OCI-LY3 (cell line): ENCODE results near the gene ENOSF1.

Experiments used
- H2AFZ ChIP-seq: fragments of 200-600, 300-600 bp; shearing (Covaris generic); 2 replicates; pipeline ENCODE4 v1.6.0; 2014; ENCODE audit warnings: antibody characterized with exemption, low read depth, low read length
- H3K27ac ChIP-seq: fragments of 200-600, 300-600 bp; sonication (generic); 2 replicates; pipeline ENCODE4 v1.5.1; 2014; ENCODE audit warnings: mild to moderate bottlenecking, low read length, moderate library complexity, mixed read lengths
- H3K27me3 ChIP-seq: fragments of 200-600, 300-600 bp; sonication (generic); 2 replicates; pipeline ENCODE4 v1.6.1; 2014; ENCODE audit warnings: low read depth, low read length, mixed read lengths
- H3K36me3 ChIP-seq: fragments of 200-600, 300-600 bp; sonication (generic); replicated peaks from 2 replicates; pipeline ENCODE3; 2014; ENCODE audit warnings: low read depth, low read length, mixed read lengths
- H3K4me1 ChIP-seq: fragments of 300-600, 200-600 bp; sonication (generic); 2 replicates; pipeline ENCODE4 v1.6.1; 2014; ENCODE audit warnings: low read length, mixed read lengths
- H3K4me2 ChIP-seq: fragments of 200-600, 300-600 bp; sonication (generic); 2 replicates; pipeline ENCODE4 v1.6.1; 2014; ENCODE audit warnings: low read length, mixed read lengths
- H3K4me3 ChIP-seq: fragments of 300-600, 200-600 bp; sonication (generic); 2 replicates; pipeline ENCODE4 v1.5.1; 2014; ENCODE audit warnings: antibody characterized with exemption, mild to moderate bottlenecking, low read length, moderate library complexity
- H3K79me2 ChIP-seq: fragments of 300-600, 200-600 bp; shearing (Covaris generic); 2 replicates; pipeline ENCODE4 v1.6.1; 2014; ENCODE audit warnings: mild to moderate bottlenecking, low read length, mixed read lengths
- H3K9ac ChIP-seq: fragments of 300-600, 200-600 bp; shearing (Covaris generic); 2 replicates; pipeline ENCODE4 v1.6.0; 2014; ENCODE audit warnings: mild to moderate bottlenecking, low read length, moderate library complexity
- H3K9me3 ChIP-seq: fragments of 200-600, 300-600 bp; shearing (Covaris generic); 2 replicates; pipeline ENCODE4 v1.6.1; 2014; ENCODE audit warnings: low read length, mixed read lengths; ENCODE audit not compliant: insufficient read depth
- H4K20me1 ChIP-seq: fragments of 200-600, 300-600 bp; sonication (generic); 2 replicates; pipeline ENCODE4 v1.6.1; 2016; ENCODE audit warnings: low read length, mixed read lengths; ENCODE audit not compliant: insufficient read depth
- EZH2phosphoT487 ChIP-seq: fragments of 200-600 bp; shearing (Covaris generic); IDR thresholded peaks from 2 replicates; pipeline ENCODE4 v1.6.1; 2018; ENCODE audit warnings: antibody characterized with exemption, mixed run types, low read depth
- TF ChIP-seq, protein P1 (sequence below): fragments of 200-600, 300-600 bp; sonication (generic); IDR thresholded peaks from 2 replicates; pipeline ENCODE4 v1.5.1; 2014; ENCODE audit warnings: antibody characterized with exemption, low read length, low read depth

Gene ENOSF1

DNA sequence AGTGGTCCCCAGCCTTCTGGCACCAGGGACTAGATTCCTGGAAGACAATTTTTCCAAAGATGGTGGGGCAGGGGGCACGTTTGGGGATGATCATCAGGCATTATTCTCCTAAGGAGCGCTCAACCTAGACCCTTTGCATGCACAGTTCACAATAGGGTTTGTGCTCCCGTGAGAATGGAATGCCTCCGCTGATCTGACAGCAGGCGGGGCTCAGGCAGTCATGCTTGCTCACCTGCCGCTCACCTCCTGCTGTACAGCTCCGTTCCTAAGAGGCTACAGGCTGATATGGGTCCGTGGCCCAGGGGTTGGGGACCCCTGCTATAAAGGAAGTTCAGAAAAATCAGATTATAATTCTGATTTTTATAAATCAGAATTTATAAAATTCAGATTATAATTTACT, 77.3 kb downstream of the ENOSF1 start:
- no peak for TF ChIP-seq EZH2phosphoT487
- TF ChIP-seq, protein P1, sequence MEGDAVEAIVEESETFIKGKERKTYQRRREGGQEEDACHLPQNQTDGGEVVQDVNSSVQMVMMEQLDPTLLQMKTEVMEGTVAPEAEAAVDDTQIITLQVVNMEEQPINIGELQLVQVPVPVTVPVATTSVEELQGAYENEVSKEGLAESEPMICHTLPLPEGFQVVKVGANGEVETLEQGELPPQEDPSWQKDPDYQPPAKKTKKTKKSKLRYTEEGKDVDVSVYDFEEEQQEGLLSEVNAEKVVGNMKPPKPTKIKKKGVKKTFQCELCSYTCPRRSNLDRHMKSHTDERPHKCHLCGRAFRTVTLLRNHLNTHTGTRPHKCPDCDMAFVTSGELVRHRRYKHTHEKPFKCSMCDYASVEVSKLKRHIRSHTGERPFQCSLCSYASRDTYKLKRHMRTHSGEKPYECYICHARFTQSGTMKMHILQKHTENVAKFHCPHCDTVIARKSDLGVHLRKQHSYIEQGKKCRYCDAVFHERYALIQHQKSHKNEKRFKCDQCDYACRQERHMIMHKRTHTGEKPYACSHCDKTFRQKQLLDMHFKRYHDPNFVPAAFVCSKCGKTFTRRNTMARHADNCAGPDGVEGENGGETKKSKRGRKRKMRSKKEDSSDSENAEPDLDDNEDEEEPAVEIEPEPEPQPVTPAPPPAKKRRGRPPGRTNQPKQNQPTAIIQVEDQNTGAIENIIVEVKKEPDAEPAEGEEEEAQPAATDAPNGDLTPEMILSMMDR = no peak
- H3K36me3 ChIP-seq = no peaks in the 10 kb centered on the region
- 0 out of 2 replicates have a peak, but pooled peaks cover 9% of the 10 kb centered on the region for H3K27me3 ChIP-seq
- no peaks in the 10 kb centered on the region for H4K20me1 ChIP-seq
- H3K4me3 ChIP-seq = no peak overlapping the region
- no peaks in the 10 kb centered on the region for H3K9me3 ChIP-seq
- no peak overlapping the region for H3K27ac ChIP-seq
- H3K79me2 ChIP-seq = no peaks in the 10 kb centered on the region
- no peak overlapping the region for H3K4me2 ChIP-seq
- H2AFZ ChIP-seq = no peak overlapping the region
- no peak overlapping the region for H3K9ac ChIP-seq
- H3K4me1 ChIP-seq = no peaks in the 10 kb centered on the region

- Histone ChIP-seq H3K27ac (no peak overlapping the region), H3K4me2 (no peak overlapping the region), H3K9me3 (no peaks in the 10 kb centered on the region), H2AFZ (no peak overlapping the region), H3K9ac (no peak overlapping the region), H3K4me3 (no peak overlapping the region), H3K27me3 (0 out of 2 replicates have a peak, but pooled peaks cover 9% of the 10 kb centered on the region), H3K36me3 (no peaks in the 10 kb centered on the region), H3K4me1 (no peaks in the 10 kb centered on the region), H4K20me1 (no peaks in the 10 kb centered on the region), H3K79me2 (no peaks in the 10 kb centered on the region)
- TF ChIP-seq, protein P1 = no peak
- TF ChIP-seq EZH2phosphoT487 = no peak
These were observed 77.8 kb downstream of the ENOSF1 start for GRCh38 chr18:634551-635045.

DNA sequence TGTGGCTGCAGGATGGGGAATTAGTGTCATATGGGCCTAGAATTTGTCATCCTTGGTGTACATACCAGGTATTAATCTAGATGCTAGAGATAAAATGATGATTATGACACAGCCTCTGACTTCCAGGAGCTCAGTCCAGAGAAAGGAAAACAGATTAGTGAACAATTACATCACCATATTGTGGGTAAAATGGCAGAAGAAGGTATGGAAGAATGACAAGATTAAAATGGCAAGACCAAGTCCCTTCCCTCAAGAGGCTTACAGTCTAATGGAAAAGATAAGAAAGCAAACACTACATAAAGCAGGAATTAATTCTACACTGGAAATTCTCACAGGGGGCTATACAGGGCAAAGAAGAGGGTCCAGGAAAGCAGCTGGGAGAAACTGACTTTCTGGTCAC, 80.9 kb downstream of the ENOSF1 start:
- H3K27me3 ChIP-seq = peaks cover 16% of the 10 kb centered on the region
- TF ChIP-seq, protein P1 = no peak
- no peak for TF ChIP-seq EZH2phosphoT487
- H3K4me3 ChIP-seq = no peak overlapping the region
- no peaks in the 10 kb centered on the region for H3K36me3 ChIP-seq
- no peaks in the 10 kb centered on the region for H3K9me3 ChIP-seq
- no peak overlapping the region for H3K4me2 ChIP-seq
- H3K9ac ChIP-seq = no peak overlapping the region
- no peaks in the 10 kb centered on the region for H3K79me2 ChIP-seq
- no peaks in the 10 kb centered on the region for H4K20me1 ChIP-seq
- no peaks in the 10 kb centered on the region for H3K4me1 ChIP-seq
- no peak overlapping the region for H3K27ac ChIP-seq
- H2AFZ ChIP-seq = no peak overlapping the region

DNA sequence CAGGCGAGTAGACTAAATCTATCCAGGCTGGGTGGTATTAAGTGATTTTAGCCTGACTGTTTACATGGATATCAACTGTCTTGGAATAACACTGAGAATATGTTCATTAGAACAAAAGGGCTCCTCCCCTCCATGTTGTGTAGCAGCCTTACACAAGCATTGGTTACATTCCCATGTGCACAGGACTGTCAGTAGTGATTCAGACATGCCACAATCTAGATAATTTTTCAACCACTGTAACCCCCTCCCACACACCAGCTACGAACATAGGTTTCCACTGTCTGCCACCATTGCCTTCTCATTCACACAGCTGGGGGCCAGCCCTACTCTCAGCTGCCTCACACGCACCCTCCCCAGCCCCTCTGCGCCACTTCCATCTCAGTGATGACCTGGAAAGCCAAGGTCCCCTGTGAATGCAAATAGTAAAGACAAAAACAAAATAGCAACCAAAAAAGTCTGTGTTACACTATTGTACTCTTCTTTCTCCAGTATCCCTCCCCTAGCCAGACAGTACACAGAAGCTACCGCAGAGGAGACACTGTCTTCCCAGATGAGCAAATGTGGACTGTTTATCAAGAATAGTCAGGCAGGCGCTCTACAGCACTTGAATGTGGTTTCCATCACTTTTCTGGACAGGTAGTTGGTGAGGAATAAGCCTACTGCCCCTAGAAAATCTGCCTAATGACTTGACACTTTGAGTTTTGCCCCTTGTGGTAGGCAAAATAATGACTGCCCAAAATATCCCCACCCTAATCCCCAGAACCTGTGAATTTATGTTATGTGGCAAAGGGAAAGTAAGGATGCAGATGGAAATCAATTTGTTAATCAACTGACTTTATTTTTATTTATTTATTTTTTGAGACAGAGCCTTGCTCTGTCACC, 82.9 kb downstream of the ENOSF1 start:
- no peak for TF ChIP-seq EZH2phosphoT487
- TF ChIP-seq, protein P1 = no peak
- Histone ChIP-seq H3K4me2 (no peak overlapping the region), H3K4me1 (no peaks in the 10 kb centered on the region), H3K79me2 (no peaks in the 10 kb centered on the region), H3K27me3 (peaks cover 31% of the 10 kb centered on the region), H3K9me3 (no peaks in the 10 kb centered on the region), H3K4me3 (no peak overlapping the region), H3K27ac (no peak overlapping the region), H4K20me1 (no peaks in the 10 kb centered on the region), H2AFZ (no peak overlapping the region), H3K9ac (no peak overlapping the region), H3K36me3 (no peaks in the 10 kb centered on the region)
